Activated naive CD8-positive, alpha-beta T cell treated with anti-CD3 and anti-CD28 coated beads, Interleukin-2, amount 10 ng/mL, durations not matched to agents 7 days and 5 days (primary cell): ENCODE results near the gene COL18A1. TPM values are rescaled to one million over a fixed set of nuclear protein-coding genes. Genes with fewer than 3 reads are reported as not detected.
"Not testable (repeated sequence)": the region's sequence is repeated elsewhere in the genome, so short reads cannot be mapped to it uniquely, and the experiment has no call there.

Source experiments
- ATAC-seq: fragments of 150-1000 bp; cut with Tn5 transposase; one replicate; pipeline ENCODE4 v1.10.0; 2021; ENCODE audit warnings: low read depth, moderate library complexity
- POLR2A ChIA-PET: fragments of 350-600 bp; sonication (Branson Sonifier 250); formaldehyde crosslinking; loops from one replicate; lab custom pipeline; 2021; ENCODE audit warnings: antibody characterized with exemption; lab: Charles Lee
- DNase-seq: peaks from one replicate; pipeline ENCODE4 v3.0.0; 2021
- H3K27ac Mint-ChIP-seq: one replicate; pipeline ENCODE4 v1.8.0; 2022; ENCODE audit warnings: mild to moderate bottlenecking, mixed read lengths
- H3K27me3 Mint-ChIP-seq: one replicate; pipeline ENCODE4 v1.8.0; 2022; ENCODE audit warnings: mild to moderate bottlenecking, moderate library complexity, mixed read lengths
- H3K36me3 Mint-ChIP-seq: one replicate; pipeline ENCODE4 v1.8.0; 2021; ENCODE audit warnings: mild to moderate bottlenecking, mixed read lengths
- H3K4me1 Mint-ChIP-seq: one replicate; pipeline ENCODE4 v1.8.0; 2021; ENCODE audit warnings: mixed read lengths
- H3K4me3 Mint-ChIP-seq: one replicate; pipeline ENCODE4 v1.8.0; 2022; ENCODE audit warnings: mild to moderate bottlenecking, moderate library complexity, mixed read lengths
- H3K9me3 Mint-ChIP-seq: one replicate; pipeline ENCODE4 v1.8.0; 2021; ENCODE audit warnings: mixed read lengths
- total RNA-seq, 2 experiments: library from RNA; stranded (reverse); gene quantifications; one replicate each; pipeline ENCODE4 v1.2.3, GENCODE V29; 2021

Gene COL18A1
- total RNA-seq, 2 experiments from 2014 or later: 12.5 to 12.8 TPM

DNA sequence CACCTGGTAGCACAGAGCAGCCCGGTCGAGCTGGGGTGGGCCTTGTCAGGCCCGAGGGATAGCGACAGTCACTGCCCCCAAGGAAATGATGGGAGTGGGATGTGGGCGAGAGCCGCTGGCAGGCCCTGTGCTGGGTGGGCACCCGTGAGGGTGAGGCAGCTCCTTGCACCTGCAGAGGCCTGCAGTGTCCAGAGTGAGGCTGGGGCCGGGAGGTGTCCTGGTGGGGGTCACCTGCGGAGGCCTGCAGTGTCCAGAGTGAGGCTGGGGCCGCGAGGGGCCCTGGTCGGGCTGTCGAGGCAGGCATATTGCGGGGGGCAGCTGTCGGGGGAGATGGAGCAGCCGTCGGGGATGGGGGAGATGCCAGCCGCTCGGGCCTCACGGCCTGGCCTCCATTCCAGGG, 87.8 kb downstream of the COL18A1 start:
- Mint-ChIP-seq H3K27ac (no peak overlapping the region), H3K4me3 (no peak overlapping the region), H3K36me3 (no peaks in the 10 kb centered on the region), H3K9me3 (no peaks in the 10 kb centered on the region), H3K27me3 (no peaks in the 10 kb centered on the region), H3K4me1 (no peaks in the 10 kb centered on the region)
- no peak for ATAC-seq
- POLR2A ChIA-PET: interaction anchor here (1.2 kb wide), 1 partner anchor 10 kb away, joined by 5 read pairs; no protein-coding TSS in a partner anchor
- DNase-seq: no peak

DNA sequence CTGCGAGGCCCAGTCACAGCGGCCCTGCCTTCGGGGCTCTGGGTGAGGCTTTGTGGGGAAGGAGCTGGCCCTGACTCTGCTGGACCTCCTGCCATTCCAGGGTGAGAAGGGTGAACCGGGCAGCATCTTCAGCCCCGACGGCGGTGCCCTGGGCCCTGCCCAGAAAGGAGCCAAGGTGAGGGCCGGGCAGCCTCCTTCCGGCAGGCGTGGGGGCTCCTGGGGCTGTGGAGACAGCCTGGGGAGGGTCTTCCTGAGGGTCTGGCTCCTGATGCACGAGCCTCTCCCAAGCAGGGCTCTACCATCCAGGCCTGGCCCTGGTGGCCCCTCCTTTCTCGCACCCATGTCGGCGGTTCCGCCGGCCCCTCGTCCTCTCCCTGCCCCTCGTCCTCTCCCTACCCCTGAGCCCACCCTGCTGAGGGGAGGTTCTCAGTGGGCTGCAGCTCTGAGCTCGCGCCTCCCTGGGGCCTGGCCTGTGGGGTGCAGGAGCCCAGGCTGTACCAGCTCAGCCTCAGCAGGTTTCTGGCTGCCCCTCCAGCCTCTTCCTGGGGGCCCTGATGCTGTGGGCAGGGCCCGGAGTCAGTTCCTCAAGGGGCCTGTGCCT, 88.5 kb downstream of the COL18A1 start:
- ATAC-seq (no peak), DNase-seq (no peak)
- no peak overlapping the region for H3K4me3 Mint-ChIP-seq
- H3K36me3 Mint-ChIP-seq: no peaks in the 10 kb centered on the region
- POLR2A ChIA-PET: no interaction called here
- H3K9me3 Mint-ChIP-seq: no peaks in the 10 kb centered on the region
- no peaks in the 10 kb centered on the region for H3K4me1 Mint-ChIP-seq
- H3K27me3 Mint-ChIP-seq: no peaks in the 10 kb centered on the region
- no peak overlapping the region for H3K27ac Mint-ChIP-seq

DNA sequence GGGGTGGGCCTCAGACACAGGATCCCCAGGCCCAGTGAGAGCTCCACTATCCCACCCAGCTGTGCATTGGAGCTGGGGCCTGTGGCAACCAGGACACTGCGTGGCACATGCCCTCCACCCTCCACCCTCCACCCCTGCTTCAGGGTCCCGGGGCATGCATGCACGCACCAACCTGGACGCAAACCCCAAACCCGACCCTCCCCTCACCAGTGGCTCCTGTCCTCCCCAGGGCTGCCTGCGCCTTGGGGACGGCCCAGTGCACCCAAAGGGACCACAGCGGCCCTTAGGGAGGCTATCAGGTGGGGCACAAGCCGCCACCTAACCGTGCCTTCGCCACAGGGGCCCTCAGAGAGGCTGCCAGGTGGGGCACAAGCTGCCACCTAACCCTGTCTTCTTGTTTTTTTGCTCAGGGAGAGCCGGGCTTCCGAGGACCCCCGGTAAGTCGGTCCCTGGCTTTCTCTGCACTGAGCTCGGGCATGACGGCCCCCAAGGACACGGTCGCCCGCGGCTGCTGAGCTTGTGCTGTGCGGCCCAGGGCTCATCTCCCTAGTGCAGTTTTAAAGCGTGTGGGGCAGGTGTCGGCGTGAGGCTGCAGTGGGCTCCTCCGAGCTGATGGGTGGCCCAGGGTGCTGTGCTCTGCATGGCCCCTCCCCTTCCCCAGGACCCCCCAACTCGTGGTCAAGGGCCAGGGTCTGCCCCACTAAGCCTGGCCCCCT, 89.3 kb downstream of the COL18A1 start:
- no peaks in the 10 kb centered on the region for H3K36me3 Mint-ChIP-seq
- POLR2A ChIA-PET: no interaction called here

DNA sequence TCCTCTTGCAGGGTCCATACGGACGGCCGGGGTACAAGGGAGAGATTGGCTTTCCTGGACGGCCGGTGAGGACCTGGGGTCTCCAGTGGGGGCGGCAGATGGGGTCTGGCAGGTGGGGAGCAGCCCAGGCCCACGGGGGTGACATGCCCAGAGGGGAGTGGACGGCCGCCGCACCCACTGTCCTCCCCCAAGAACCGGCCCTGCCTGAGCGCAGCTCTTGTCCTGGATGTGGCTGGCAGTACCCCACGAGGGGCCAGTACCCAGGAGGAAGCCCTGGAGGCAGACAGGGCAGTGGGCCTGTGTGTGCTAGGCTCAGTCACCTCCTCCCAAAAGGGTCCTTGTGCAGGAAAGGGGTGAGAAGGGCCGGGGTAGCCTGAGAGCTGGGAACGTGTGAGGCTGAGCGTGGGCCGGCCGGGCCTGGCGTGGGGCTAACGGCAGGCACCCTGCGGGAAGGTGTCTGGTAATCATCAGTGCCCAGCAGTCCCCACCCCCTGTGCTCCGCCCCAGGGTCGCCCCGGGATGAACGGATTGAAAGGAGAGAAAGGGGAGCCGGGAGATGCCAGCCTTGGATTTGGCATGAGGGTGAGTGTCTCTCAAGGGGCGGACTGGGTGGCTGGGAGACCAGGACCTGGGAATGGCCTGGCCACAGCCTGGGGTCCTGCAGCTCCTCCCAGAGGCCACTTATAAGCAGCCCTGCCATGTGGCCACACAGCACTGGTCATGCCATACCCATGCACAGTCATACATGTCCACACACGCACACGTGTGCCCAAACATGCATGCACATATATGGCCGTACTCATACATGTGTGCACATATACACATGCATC, 90.1 kb downstream of the COL18A1 start:
- Mint-ChIP-seq H3K36me3 (peaks cover 6% of the 10 kb centered on the region), H3K4me3 (no peak overlapping the region), H3K27ac (no peak overlapping the region), H3K9me3 (peaks cover 6% of the 10 kb centered on the region), H3K27me3 (no peaks in the 10 kb centered on the region), H3K4me1 (peaks cover 4% of the 10 kb centered on the region)
- ATAC-seq (no peak), DNase-seq (no peak)
- POLR2A ChIA-PET: no interaction called here

More for the DNA sequence above, 89.3 kb downstream of the COL18A1 start:
- Mint-ChIP-seq H3K4me1 (no peaks in the 10 kb centered on the region), H3K4me3 (no peak overlapping the region), H3K9me3 (no peaks in the 10 kb centered on the region), H3K27ac (no peak overlapping the region), H3K27me3 (no peaks in the 10 kb centered on the region)
- DNase-seq: no peak
- no peak for ATAC-seq

DNA sequence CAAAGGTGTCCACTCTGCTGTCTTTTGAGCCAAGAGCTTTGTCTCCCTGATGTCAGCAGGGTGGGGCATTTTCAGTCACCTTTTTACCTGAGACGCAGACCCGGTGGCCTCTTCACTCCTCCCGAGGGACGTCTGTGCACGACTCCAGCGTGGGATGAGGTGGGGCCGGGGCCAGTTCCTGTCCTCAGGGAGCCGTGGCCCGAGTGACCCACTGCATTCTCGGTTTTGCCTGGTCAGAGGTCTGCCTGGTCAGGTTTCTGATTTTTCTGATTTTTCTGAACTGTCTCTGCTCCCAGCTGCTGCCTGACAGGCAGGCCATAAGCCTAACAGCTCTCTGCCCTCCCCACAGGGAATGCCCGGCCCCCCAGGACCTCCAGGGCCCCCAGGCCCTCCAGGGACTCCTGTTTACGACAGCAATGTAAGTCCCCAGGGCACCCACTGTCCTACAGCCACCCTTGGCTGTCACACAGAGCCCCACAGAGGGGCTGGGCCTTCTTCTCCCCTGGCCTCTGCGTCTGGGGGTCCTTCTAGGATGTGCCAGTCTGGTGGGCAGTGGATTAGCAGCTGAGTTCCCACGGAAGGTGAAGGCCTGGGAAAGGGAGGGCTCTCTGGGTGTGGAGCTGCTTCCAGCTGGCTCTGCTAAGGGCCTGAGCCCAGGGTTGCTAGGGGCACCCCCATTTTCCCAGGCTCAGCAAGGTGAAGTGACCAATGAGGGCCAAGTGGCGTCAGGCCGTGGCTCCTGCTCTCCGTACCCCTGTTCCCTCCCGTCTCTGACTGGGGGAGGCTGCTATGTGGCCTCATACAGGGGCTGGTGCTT, 91.4 kb downstream of the COL18A1 start:
- Mint-ChIP-seq H3K9me3 (peaks cover 6% of the 10 kb centered on the region), H3K27ac (no peak overlapping the region), H3K36me3 (peaks cover 7% of the 10 kb centered on the region), H3K4me3 (no peak overlapping the region), H3K27me3 (no peaks in the 10 kb centered on the region), H3K4me1 (peaks cover 4% of the 10 kb centered on the region)
- POLR2A ChIA-PET: no interaction called here
- ATAC-seq: no peak
- no peak for DNase-seq

DNA sequence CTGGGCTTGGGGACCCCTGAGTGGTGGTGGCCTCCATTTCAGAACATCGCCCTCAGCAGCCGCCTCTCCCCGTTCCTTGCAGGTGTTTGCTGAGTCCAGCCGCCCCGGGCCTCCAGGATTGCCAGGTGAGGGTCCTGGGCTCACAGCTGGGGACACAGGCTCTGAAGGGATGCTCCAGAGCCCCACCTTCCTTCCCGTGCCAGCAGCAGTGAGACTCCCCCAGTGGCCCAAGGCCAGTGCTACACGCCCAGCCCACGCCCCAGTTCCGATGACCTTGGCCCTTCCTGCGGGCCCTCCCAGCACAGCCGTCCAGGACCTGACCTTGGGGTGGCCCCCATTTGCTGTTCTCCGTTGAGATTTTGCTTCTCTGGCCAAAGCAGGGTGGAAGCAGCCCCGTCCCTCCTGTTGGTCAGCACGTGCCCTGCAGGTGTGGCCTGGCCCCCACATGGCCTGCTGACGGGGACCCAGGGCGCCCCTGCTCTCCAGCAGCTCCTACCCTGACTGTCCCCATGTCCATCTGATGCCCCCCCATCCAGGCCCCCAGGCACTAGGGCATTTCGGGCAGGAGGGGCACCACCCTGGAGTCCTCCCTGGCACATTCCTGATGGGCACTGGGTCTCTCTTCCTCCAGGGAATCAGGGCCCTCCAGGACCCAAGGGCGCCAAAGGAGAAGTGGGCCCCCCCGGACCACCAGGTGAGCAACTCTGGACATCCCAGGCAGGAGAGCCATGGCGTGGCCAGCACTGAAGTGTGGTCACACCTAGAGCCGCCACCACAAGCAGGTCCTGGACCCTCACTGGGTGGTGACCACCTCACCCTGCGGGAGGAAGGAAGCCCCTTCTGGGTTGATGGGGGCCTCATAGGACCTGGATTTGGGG, 92.2 kb downstream of the COL18A1 start:
- ATAC-seq (no peak), DNase-seq (no peak)
- Mint-ChIP-seq H3K27me3 (no peaks in the 10 kb centered on the region), H3K4me3 (no peak overlapping the region), H3K9me3 (peaks cover 6% of the 10 kb centered on the region), H3K27ac (no peak overlapping the region), H3K4me1 (peaks cover 4% of the 10 kb centered on the region), H3K36me3 (peaks cover 7% of the 10 kb centered on the region)
- POLR2A ChIA-PET: no interaction called here

DNA sequence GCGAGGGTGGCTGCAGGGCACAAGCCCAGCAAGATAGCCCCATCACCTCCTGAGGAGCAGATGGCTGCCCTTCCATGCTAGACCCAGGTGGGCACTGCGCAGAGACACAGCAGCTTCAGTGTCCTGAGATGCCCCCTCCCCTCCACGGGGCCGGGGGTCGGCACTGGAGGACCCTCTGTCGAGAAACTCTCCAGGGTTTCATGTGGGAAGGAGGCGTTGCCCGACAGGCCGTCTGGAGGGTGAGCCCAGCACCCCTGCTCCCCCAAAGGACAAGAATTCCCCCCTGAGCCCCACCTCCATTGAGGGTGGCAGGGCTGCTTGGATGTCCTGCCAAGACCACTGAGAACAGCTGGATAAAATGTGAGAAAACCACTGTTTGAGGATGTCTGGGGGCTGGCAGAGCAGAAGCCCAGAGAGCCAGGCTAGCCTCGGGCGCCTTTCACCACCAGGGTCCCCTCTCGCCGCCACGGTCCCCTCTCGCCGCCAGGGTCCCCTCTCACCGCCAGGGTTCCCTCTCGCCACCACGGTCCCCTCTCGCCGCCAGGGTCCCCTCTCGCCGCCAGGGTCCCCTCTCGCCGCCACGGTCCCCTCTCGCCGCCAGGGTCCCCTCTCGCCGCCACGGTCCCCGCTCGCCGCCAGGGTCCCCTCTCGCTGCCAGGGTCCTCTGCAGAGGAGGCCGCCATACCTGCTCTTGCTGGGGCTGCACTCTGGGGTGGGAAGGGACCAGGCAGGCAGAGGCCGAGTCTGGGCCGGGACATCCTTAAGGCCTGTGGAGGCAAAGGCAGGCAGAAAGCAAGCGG, 93.1 kb downstream of the COL18A1 start:
- H3K4me3 Mint-ChIP-seq: no peak overlapping the region
- DNase-seq (no peak), ATAC-seq (no peak)
- POLR2A ChIA-PET: no interaction called here
- H3K4me1 Mint-ChIP-seq: peaks cover 4% of the 10 kb centered on the region
- peaks cover 7% of the 10 kb centered on the region for H3K9me3 Mint-ChIP-seq
- no peaks in the 10 kb centered on the region for H3K27me3 Mint-ChIP-seq
- H3K36me3 Mint-ChIP-seq: peaks cover 7% of the 10 kb centered on the region
- no peak overlapping the region for H3K27ac Mint-ChIP-seq

DNA sequence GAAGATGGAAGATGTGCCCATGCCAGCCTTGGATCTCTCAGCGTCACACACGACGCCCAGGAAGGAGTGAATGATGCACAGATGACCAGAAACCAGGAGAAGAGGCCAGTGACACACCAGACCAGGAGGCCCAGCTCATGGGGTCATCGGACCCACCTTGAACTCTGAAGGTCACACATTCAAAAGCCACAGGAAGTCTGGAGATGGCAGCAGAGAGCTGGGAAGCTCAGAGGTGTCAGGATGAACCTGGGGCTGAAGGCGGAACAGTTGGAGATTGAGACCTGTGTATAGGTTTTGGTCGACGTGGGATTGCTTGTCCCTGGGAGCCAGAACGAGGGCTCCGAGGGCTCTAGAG, 93.7 kb downstream of the COL18A1 start:
- peaks cover 7% of the 10 kb centered on the region for H3K36me3 Mint-ChIP-seq
- peaks cover 4% of the 10 kb centered on the region for H3K4me1 Mint-ChIP-seq
- no peak overlapping the region for H3K4me3 Mint-ChIP-seq
- no peak overlapping the region for H3K27ac Mint-ChIP-seq
- DNase-seq: no peak
- H3K27me3 Mint-ChIP-seq: no peaks in the 10 kb centered on the region
- peaks cover 7% of the 10 kb centered on the region for H3K9me3 Mint-ChIP-seq
- no peak for ATAC-seq
- POLR2A ChIA-PET: no interaction called here

DNA sequence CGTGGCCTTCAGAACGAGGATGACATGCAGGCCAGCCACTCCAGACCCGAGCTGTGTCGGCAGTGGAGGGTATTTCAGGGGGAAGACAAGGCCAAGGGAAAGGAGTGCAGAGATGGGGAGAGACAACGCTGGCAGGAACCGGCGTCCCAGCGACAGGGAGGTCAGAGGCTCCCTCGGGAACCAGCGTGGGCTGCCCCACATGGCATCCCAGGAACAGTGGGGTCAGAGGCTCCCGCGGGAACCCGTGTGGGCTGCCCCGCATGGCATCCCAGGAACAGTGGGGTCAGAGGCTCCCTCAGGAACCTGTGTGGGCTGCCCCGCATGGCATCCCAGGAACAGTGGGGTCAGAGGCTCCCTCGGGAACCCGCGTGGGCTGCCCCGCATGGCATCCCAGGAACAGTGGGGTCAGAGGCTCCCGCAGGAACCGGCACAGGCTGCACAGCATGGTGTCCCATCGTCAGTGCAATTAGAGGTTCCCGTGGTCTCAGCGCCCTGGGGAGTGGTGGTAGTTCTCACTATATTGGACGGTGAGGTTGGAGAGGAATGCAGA, 94.3 kb downstream of the COL18A1 start:
- no peak for DNase-seq
- ATAC-seq: no peak
- Mint-ChIP-seq H3K27ac (no peak overlapping the region), H3K9me3 (peaks cover 7% of the 10 kb centered on the region), H3K4me1 (peaks cover 4% of the 10 kb centered on the region), H3K36me3 (peaks cover 7% of the 10 kb centered on the region), H3K27me3 (no peaks in the 10 kb centered on the region), H3K4me3 (no peak overlapping the region)
- POLR2A ChIA-PET: no interaction called here

DNA sequence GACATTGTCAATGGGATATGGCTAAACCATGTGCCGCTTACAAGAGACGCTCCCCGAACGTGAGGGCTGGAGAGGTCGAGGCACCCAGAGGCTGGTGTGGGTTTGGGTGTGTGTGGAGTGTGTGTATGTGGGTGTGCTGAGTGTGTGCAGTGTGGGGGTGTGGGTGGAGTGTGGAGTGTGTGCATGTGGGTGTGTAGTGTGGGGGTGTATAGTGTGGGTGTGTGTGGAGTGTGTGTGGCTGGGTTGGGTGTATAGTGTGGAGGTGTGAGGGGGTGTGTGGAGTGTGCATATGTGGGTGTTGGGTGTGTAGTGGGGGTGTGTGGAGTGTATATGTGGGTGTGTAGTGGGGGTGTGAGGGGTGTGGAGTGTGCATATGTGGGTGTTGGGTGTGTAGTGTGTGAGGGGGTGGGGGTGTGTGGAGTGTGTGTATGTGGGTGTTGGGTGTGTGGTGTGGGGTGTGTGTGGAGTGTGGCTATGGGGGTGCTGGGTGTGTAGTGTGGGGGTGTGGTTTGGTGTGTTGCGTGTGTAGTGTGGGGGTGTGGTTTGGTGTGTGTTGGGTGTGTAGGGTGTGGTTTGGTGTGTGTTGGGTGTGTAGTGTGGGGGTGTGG, 95.1 kb downstream of the COL18A1 start:
- POLR2A ChIA-PET: no interaction called here
- Mint-ChIP-seq H3K36me3 (peaks cover 7% of the 10 kb centered on the region), H3K27ac (no peak overlapping the region), H3K4me1 (peaks cover 4% of the 10 kb centered on the region), H3K9me3 (peaks cover 7% of the 10 kb centered on the region), H3K4me3 (no peak overlapping the region), H3K27me3 (no peaks in the 10 kb centered on the region)
- ATAC-seq (no peak), DNase-seq (no peak)

DNA sequence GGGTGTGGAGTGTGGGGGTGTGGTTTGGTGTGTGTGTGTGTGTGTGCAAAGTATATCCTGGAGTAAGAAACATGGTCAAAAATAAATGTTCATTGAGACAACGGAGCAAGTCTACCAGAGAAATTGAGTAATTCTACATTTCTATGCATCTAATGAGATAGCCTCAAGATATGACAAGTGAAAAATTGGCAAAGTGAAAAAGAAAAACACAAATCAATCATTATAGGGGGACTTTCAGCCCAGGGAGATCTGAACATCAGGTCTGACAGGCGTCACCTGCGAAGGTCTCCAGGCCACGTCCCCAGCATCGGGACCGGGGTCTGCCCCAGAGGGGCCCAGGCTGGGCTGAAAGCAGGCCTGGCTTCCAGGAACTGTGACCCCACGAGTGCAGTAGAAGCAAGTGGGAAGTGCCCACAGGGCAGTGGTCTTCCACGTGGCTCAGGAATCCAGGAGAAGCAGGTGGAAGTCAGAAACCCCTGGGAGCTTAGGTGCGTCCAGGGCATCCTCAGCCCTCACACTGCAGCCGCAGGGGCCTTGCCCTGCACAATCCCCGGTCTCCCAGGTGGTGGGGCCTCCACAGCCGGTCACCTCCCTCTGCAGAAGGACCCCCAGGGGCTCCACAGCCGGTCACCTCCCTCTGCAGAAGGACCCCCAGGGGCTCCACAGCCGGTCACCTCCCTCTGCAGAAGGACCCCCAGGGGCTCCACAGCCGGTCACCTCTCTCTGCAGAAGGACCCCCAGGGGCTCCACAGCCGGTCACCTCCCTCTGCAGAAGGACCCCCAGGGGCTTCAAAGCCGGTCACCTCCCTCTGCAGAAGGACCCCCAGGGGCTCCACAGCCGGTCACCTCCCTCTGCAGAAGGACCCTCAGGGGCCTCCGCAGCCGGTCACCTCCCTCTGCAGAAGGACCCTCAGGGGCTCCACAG, 96.4 kb downstream of the COL18A1 start:
- H3K4me3 Mint-ChIP-seq, H3K36me3 Mint-ChIP-seq, H3K27ac Mint-ChIP-seq, DNase-seq, H3K4me1 Mint-ChIP-seq, H3K9me3 Mint-ChIP-seq, POLR2A ChIA-PET, H3K27me3 Mint-ChIP-seq: not testable (repeated sequence)
- peak; percentile 22 for ATAC-seq
